PC-9 (cell line): ENCODE data around the gene ALDH3B2. TPM values are rescaled to one million over a fixed set of nuclear protein-coding genes. Genes with fewer than 3 reads are reported as not detected.

Source experiments
- BruUV-seq: library from RNA; stranded (reverse); fragments of 400-500 nt; replicated peaks from 2 replicates; lab custom pipeline; 2021; lab: Mats Ljungman, UMichigan
- CTCF ChIA-PET: fragments of 300-600 bp; sonication (Branson Sonifier 250); formaldehyde crosslinking; loops from one replicate; lab custom pipeline; 2022; ENCODE audit warnings: antibody characterized with exemption; lab: Charles Lee
- POLR2A ChIA-PET: fragments of 300-600 bp; sonication (Branson Sonifier 250); formaldehyde crosslinking; loops from one replicate; lab custom pipeline; 2022; ENCODE audit warnings: antibody characterized with exemption; ENCODE audit not compliant: unreplicated experiment; lab: Charles Lee
- DNase-seq, 2 experiments: peaks; one replicate each; pipeline versions ENCODE4 v3.0.0 to v3.0.0-alpha.2; 2015 to 2022; ENCODE audit warnings: mixed read lengths in 1 of 2
- H2AFZ ChIP-seq: fragments of 200-600 bp; sonication (generic); 2 replicates; pipeline ENCODE4 v1.8.1; 2017; ENCODE audit warnings: antibody characterized with exemption
- H3F3A ChIP-seq: fragments of 200-600 bp; sonication (generic); 2 replicates; pipeline ENCODE4 v1.8.1; 2017; ENCODE audit warnings: antibody characterized with exemption, mild to moderate bottlenecking, low read depth; ENCODE audit not compliant: insufficient read depth
- H3K27ac ChIP-seq: fragments of 200-600 bp; sonication (generic); 2 replicates; pipeline ENCODE4 v1.6.1; 2016; ENCODE audit warnings: mixed run types
- H3K27me3 ChIP-seq: fragments of 200-600 bp; sonication (generic); 2 replicates; pipeline ENCODE4 v1.6.1; 2016; ENCODE audit warnings: low read depth, mixed run types; ENCODE audit not compliant: insufficient read depth
- H3K36me3 ChIP-seq: fragments of 200-600 bp; sonication (generic); 2 replicates; pipeline ENCODE4 v1.6.1; 2016; ENCODE audit warnings: low read depth, mixed run types
- H3K4me1 ChIP-seq: fragments of 200-600 bp; sonication (generic); replicated peaks from 2 replicates; pipeline ENCODE4 v1.6.1; 2016; ENCODE audit warnings: mixed run types; ENCODE audit not compliant: insufficient read depth
- H3K4me2 ChIP-seq: fragments of 200-600 bp; sonication (generic); 2 replicates; pipeline ENCODE4 v1.6.1; 2017; ENCODE audit warnings: mixed run types
- H3K4me3 ChIP-seq: fragments of 200-600 bp; sonication (generic); 2 replicates; pipeline ENCODE4 v1.6.1; 2016; ENCODE audit warnings: mixed run types
- H3K79me2 ChIP-seq: fragments of 200-600 bp; sonication (generic); 2 replicates; pipeline ENCODE4 v1.6.1; 2017; ENCODE audit warnings: low read depth, mixed run types
- H3K9me2 ChIP-seq: fragments of 200-600 bp; sonication (generic); 2 replicates; pipeline ENCODE4 v1.8.1; 2017; ENCODE audit warnings: mild to moderate bottlenecking; ENCODE audit not compliant: insufficient read depth
- H3K9me3 ChIP-seq: fragments of 200-600 bp; sonication (generic); 2 replicates; pipeline ENCODE4 v1.8.1; 2016; ENCODE audit warnings: low read depth; ENCODE audit not compliant: insufficient read depth
- H4K20me1 ChIP-seq: fragments of 200-600 bp; sonication (generic); 2 replicates; pipeline ENCODE4 v1.8.1; 2017; ENCODE audit not compliant: insufficient read depth
- CTCF ChIP-seq: fragments of 200-600 bp; sonication (generic); conservative IDR thresholded peaks from 2 replicates; pipeline ENCODE4 v1.6.1; 2017; ENCODE audit warnings: mixed run types, antibody characterized with exemption, mild to moderate bottlenecking, moderate library complexity
- EZH2 ChIP-seq: fragments of 200-600 bp; sonication (generic); IDR thresholded peaks from 2 replicates; pipeline ENCODE4 v1.8.0; 2017; ENCODE audit warnings: antibody characterized with exemption, low read depth
- intact Hi-C: fragments of 100-400 bp; cut with micrococcal nuclease; formaldehyde crosslinking; loops from one replicate; pipeline ENCODE4 v1.10.0; 2022; ENCODE audit not compliant: unreplicated experiment
- total RNA-seq: library from RNA; stranded (reverse); gene quantifications from 2 replicates; pipeline ENCODE4 v1.2.3, GENCODE V29; 2021

The ALDH3B2 gene
- total RNA-seq, 1 experiment from 2014 or later = 9.8 TPM

- intact Hi-C loops = no loop called here
Measured at GRCh38 chr11:67633758-67634365, 40.6 kb downstream of the ALDH3B2 start.

GRCh38 chr11:67632982-67633755 is 41.3 kb downstream of the ALDH3B2 start:
- Histone ChIP-seq H3K79me2 (no peaks in the 10 kb centered on the region), H4K20me1 (no peaks in the 10 kb centered on the region), H3K36me3 (no peaks in the 10 kb centered on the region), H3K9me2 (no peaks in the 10 kb centered on the region), H3F3A (peaks cover 10% of the 10 kb centered on the region; the same call in 1 of the 2 replicates), H3K4me2 (no peak overlapping the region), H3K4me3 (no peak overlapping the region), H3K27me3 (no peaks in the 10 kb centered on the region), H3K4me1 (peaks cover 8% of the 10 kb centered on the region), H3K27ac (no peak overlapping the region), H2AFZ (no peak overlapping the region), H3K9me3 (no peaks in the 10 kb centered on the region)
- intact Hi-C loops = no loop called here
- CTCF ChIA-PET = no interaction called here
- no TSS peak for BruUV-seq
- POLR2A ChIA-PET = no interaction called here
- DNase-seq = no peak
- TF ChIP-seq EZH2 (no peak), CTCF (no peak)

More at GRCh38 chr11:67633758-67634365, 40.6 kb downstream of the ALDH3B2 start:
- H2AFZ ChIP-seq = no peak overlapping the region
- H3K4me2 ChIP-seq = no peak overlapping the region
- H3K27me3 ChIP-seq = no peaks in the 10 kb centered on the region
- H3K79me2 ChIP-seq = no peaks in the 10 kb centered on the region
- peaks cover 8% of the 10 kb centered on the region for H3K4me1 ChIP-seq
- no peaks in the 10 kb centered on the region for H3K9me3 ChIP-seq
- ChIA-PET CTCF (no interaction called here), POLR2A (no interaction called here)
- H3K36me3 ChIP-seq = no peaks in the 10 kb centered on the region
- no peaks in the 10 kb centered on the region for H4K20me1 ChIP-seq
- BruUV-seq = no TSS peak
- no peaks in the 10 kb centered on the region for H3K9me2 ChIP-seq
- TF ChIP-seq CTCF (no peak), EZH2 (no peak)
- no peak for DNase-seq
- H3K27ac ChIP-seq = no peak overlapping the region
- H3K4me3 ChIP-seq = no peak overlapping the region
- peaks cover 10% of the 10 kb centered on the region; the same call in 1 of the 2 replicates for H3F3A ChIP-seq

- H3K79me2 ChIP-seq = no peaks in the 10 kb centered on the region
- intact Hi-C loops = no loop called here
- no peaks in the 10 kb centered on the region for H3K36me3 ChIP-seq
- no peak overlapping the region for H3K4me2 ChIP-seq
- no peaks in the 10 kb centered on the region for H3K9me3 ChIP-seq
- H3K9me2 ChIP-seq = no peaks in the 10 kb centered on the region
- POLR2A ChIA-PET = no interaction called here
- CTCF ChIA-PET = no interaction called here
- no peaks in the 10 kb centered on the region for H3K27me3 ChIP-seq
- TF ChIP-seq CTCF (no peak), EZH2 (no peak)
- no TSS peak for BruUV-seq
- H4K20me1 ChIP-seq = no peaks in the 10 kb centered on the region
- H3K4me3 ChIP-seq = no peak overlapping the region
- no peak overlapping the region for H3K27ac ChIP-seq
- H2AFZ ChIP-seq = no peak overlapping the region
- H3K4me1 ChIP-seq = peaks cover 8% of the 10 kb centered on the region
- peaks cover 10% of the 10 kb centered on the region; the same call in 1 of the 2 replicates for H3F3A ChIP-seq
- DNase-seq = no peak
Measured at GRCh38 chr11:67632175-67632981, 42.0 kb downstream of the ALDH3B2 start.
